ENCODE data around the gene RNASEH2C. TPM values are rescaled to one million over a fixed set of nuclear protein-coding genes. Genes with fewer than 3 reads are reported as not detected.

The RNASEH2C gene
- polyA plus RNA-seq, 1 of the 3 experiments (the other 2 are of a cell fraction), result 43.9 TPM

- Histone ChIP-seq H3K4me3 (ENCODE audit: low read depth in 2 of 2, low read length in 1 of 2) (no peak overlapping the region), H3K9ac (no peak overlapping the region), H3K9me3 (no peaks in the 10 kb centered on the region), H3K27me3 (ENCODE audit: insufficient read depth) (no peaks in the 10 kb centered on the region), H3F3A (replicated peaks; ENCODE audit: insufficient read depth) (no peaks in the 10 kb centered on the region), H3K9me2 (no peaks in the 10 kb centered on the region), H3K4me2 (no peak overlapping the region), H3K27ac (ENCODE audit: low read depth in 2 of 2, low read length in 1 of 2) (no peak overlapping the region), H2AFZ (ENCODE audit: low read depth) (no peak overlapping the region), H3K36me3 (replicated peaks in 1 of 2; ENCODE audit: control insufficient read depth in 1 of 2, insufficient read depth in 2 of 2, low read length in 1 of 2) (peaks cover 6 to 16% of the 10 kb centered on the region in 2 experiments), H4K20me1 (ENCODE audit: insufficient read depth) (no peaks in the 10 kb centered on the region), H3K4me1 (ENCODE audit: control insufficient read depth in 1 of 2, insufficient read depth in 2 of 2, low read depth in 1 of 2, low read length in 1 of 2) (peaks cover 6 to 8% of the 10 kb centered on the region in 2 experiments; a peak in 1 of 4 replicates), H3K79me2 (ENCODE audit: insufficient read depth) (peaks cover 17% of the 10 kb centered on the region; the same call in 1 of the 2 replicates)
- ChIA-PET CTCF (interaction anchor here (1.0 to 1.9 kb wide), 2 partner anchors 70 to 175 kb away, joined by 3 to 10 read pairs; partner anchors contain the start of gene AP5B1), POLR2A (no interaction called here)
- TF ChIP-seq PBX3 (IDR thresholded peaks at IDR 0.05) (no peak), TCF12 (IDR thresholded peaks at IDR 0.05) (no peak), GATA2 (CRISPR knock-in tag; IDR thresholded peaks at IDR 0.05) (no peak)
- DNase-seq, result no peak
- WGBS (ENCODE audit: low lambda C conversion rate), result 83% methylated on average over 8 of the region's 8 CpGs
These were observed 10.9 kb downstream of the RNASEH2C start for GRCh38 chr11:65709661-65710060.

- H3F3A ChIP-seq (replicated peaks; ENCODE audit: insufficient read depth), result no peaks in the 10 kb centered on the region
These were observed 12.1 kb downstream of the RNASEH2C start for GRCh38 chr11:65708451-65708850.

More at GRCh38 chr11:65708451-65708850, 12.1 kb downstream of the RNASEH2C start:
- Histone ChIP-seq H3K9ac (no peak overlapping the region), H3K27ac (ENCODE audit: low read depth in 2 of 2, low read length in 1 of 2) (no peak overlapping the region), H3K9me3 (no peaks in the 10 kb centered on the region), H2AFZ (ENCODE audit: low read depth) (no peak overlapping the region), H3K4me3 (ENCODE audit: low read depth in 2 of 2, low read length in 1 of 2) (no peak overlapping the region), H3K36me3 (replicated peaks in 1 of 2; ENCODE audit: control insufficient read depth in 1 of 2, insufficient read depth in 2 of 2, low read length in 1 of 2) (peaks cover 0 to 4% of the 10 kb centered on the region in 2 experiments), H3K9me2 (no peaks in the 10 kb centered on the region), H3K4me2 (no peak overlapping the region), H4K20me1 (ENCODE audit: insufficient read depth) (no peaks in the 10 kb centered on the region), H3K27me3 (ENCODE audit: insufficient read depth) (no peaks in the 10 kb centered on the region), H3K4me1 (ENCODE audit: control insufficient read depth in 1 of 2, insufficient read depth in 2 of 2, low read depth in 1 of 2, low read length in 1 of 2) (peaks cover 6 to 8% of the 10 kb centered on the region in 2 experiments; a peak in 1 of 4 replicates), H3K79me2 (ENCODE audit: insufficient read depth) (peaks cover 9% of the 10 kb centered on the region; the same call in 1 of the 2 replicates)
- TF ChIP-seq YY1 (IDR thresholded peaks at IDR 0.05; ENCODE audit: low read depth) (no peak), FOSL2 (IDR thresholded peaks at IDR 0.05; ENCODE audit: borderline replicate concordance, low read depth) (no peak), NFIC (IDR thresholded peaks at IDR 0.05; ENCODE audit: borderline replicate concordance) (no peak), RFX5 (IDR thresholded peaks at IDR 0.05; ENCODE audit: low read length) (no peak), NRF1 (IDR thresholded peaks at IDR 0.05; ENCODE audit: low read depth, low read length) (no peak), RAD21 (IDR thresholded peaks at IDR 0.05; ENCODE audit: low read length) (no peak), TCF12 (IDR thresholded peaks at IDR 0.05) (no peak), IRF3 (IDR thresholded peaks at IDR 0.05; ENCODE audit: low read depth, low read length) (no peak), CHD2 (IDR thresholded peaks at IDR 0.05; ENCODE audit: low read length, partially characterized antibody) (no peak), SMC3 (IDR thresholded peaks at IDR 0.05; ENCODE audit: low read depth, low read length) (no peak), MEF2A (IDR thresholded peaks at IDR 0.05; ENCODE audit: borderline replicate concordance, low read depth) (no peak), MAX (IDR thresholded peaks at IDR 0.05; ENCODE audit: low read depth) (no peak), FOXJ3 (CRISPR knock-in tag; IDR thresholded peaks at IDR 0.05) (no peak), EZH2phosphoT487 (IDR thresholded peaks at IDR 0.05; ENCODE audit: borderline replicate concordance, low read depth) (no peak), JUND (IDR thresholded peaks at IDR 0.05) (no peak), REST (IDR thresholded peaks at IDR 0.05; ENCODE audit: low read depth, low read length) (no peak), PBX3 (IDR thresholded peaks at IDR 0.05) (no peak), ELF1 (IDR thresholded peaks at IDR 0.05) (no peak), USF1 (IDR thresholded peaks at IDR 0.05; ENCODE audit: borderline replicate concordance, low read depth) (no peak)
- ChIA-PET CTCF (interaction anchor here (0.6 to 1.9 kb wide), 2 partner anchors 72 to 281 kb away, joined by 3 to 10 read pairs; partner anchors contain the start of gene AP5B1), POLR2A (no interaction called here)
- no peak for DNase-seq
- WGBS (ENCODE audit: low lambda C conversion rate), result 45% methylated on average over 5 of the region's 5 CpGs
